Measurements from ENCODE around the gene GNB5.
"Not testable (repeated sequence)": the region's sequence is repeated elsewhere in the genome, so short reads cannot be mapped to it uniquely, and the experiment has no call there.

Gene GNB5

GRCh38 chr15:52171386-52171785, 19.8 kb downstream of the GNB5 start:
- H3K27ac Mint-ChIP-seq: peak overlapping the region; percentile 60
- peaks cover 32% of the 10 kb centered on the region for H3K4me1 Mint-ChIP-seq (ENCODE audit: low read depth)
- peak overlapping the region; percentile 27 for H3K4me3 Mint-ChIP-seq
- no peaks in the 10 kb centered on the region for H3K9me3 Mint-ChIP-seq
- H3K36me3 Mint-ChIP-seq (ENCODE audit: low read depth): peaks cover 16% of the 10 kb centered on the region
- H3K27me3 Mint-ChIP-seq (ENCODE audit: low read depth): no peaks in the 10 kb centered on the region
- DNase-seq (ENCODE audit: low spot score): no peak

- not testable (repeated sequence) for H3K9me3 Mint-ChIP-seq; H3K4me3 Mint-ChIP-seq; H3K27ac Mint-ChIP-seq; H3K27me3 Mint-ChIP-seq (ENCODE audit: low read depth); DNase-seq (ENCODE audit: low spot score)
- H3K36me3 Mint-ChIP-seq (ENCODE audit: low read depth): peaks cover 16% of the 10 kb centered on the region
- peaks cover 41% of the 10 kb centered on the region for H3K4me1 Mint-ChIP-seq (ENCODE audit: low read depth)
These were observed 21.0 kb downstream of the GNB5 start for GRCh38 chr15:52170199-52170598.

GRCh38 chr15:52165494-52166131, 25.6 kb downstream of the GNB5 start:
- H3K27ac Mint-ChIP-seq: not testable (repeated sequence)

GRCh38 chr15:52164631-52165265, 26.4 kb downstream of the GNB5 start:
- no peak for DNase-seq (ENCODE audit: low spot score)
- peaks cover 22% of the 10 kb centered on the region for H3K36me3 Mint-ChIP-seq (ENCODE audit: low read depth)
- no peak overlapping the region for H3K4me3 Mint-ChIP-seq
- no peaks in the 10 kb centered on the region for H3K9me3 Mint-ChIP-seq
- H3K4me1 Mint-ChIP-seq (ENCODE audit: low read depth): peaks cover 25% of the 10 kb centered on the region
- no peak overlapping the region for H3K27ac Mint-ChIP-seq
- H3K27me3 Mint-ChIP-seq (ENCODE audit: low read depth): no peaks in the 10 kb centered on the region

More at GRCh38 chr15:52165494-52166131, 25.6 kb downstream of the GNB5 start:
- not testable (repeated sequence) for H3K9me3 Mint-ChIP-seq; DNase-seq (ENCODE audit: low spot score); H3K27me3 Mint-ChIP-seq (ENCODE audit: low read depth); H3K4me3 Mint-ChIP-seq
- peaks cover 29% of the 10 kb centered on the region for H3K4me1 Mint-ChIP-seq (ENCODE audit: low read depth)
- peaks cover 24% of the 10 kb centered on the region for H3K36me3 Mint-ChIP-seq (ENCODE audit: low read depth)

GRCh38 chr15:52163321-52164190, 27.6 kb downstream of the GNB5 start:
- peaks cover 22% of the 10 kb centered on the region for H3K36me3 Mint-ChIP-seq (ENCODE audit: low read depth)
- no peak overlapping the region for H3K4me3 Mint-ChIP-seq
- no peaks in the 10 kb centered on the region for H3K9me3 Mint-ChIP-seq
- DNase-seq (ENCODE audit: low spot score): no peak
- peaks cover 23% of the 10 kb centered on the region for H3K4me1 Mint-ChIP-seq (ENCODE audit: low read depth)
- no peak overlapping the region for H3K27ac Mint-ChIP-seq
- H3K27me3 Mint-ChIP-seq (ENCODE audit: low read depth): no peaks in the 10 kb centered on the region

- Mint-ChIP-seq H3K36me3 (ENCODE audit: low read depth) (peaks cover 20% of the 10 kb centered on the region), H3K27me3 (ENCODE audit: low read depth) (no peaks in the 10 kb centered on the region), H3K4me3 (no peak overlapping the region), H3K9me3 (no peaks in the 10 kb centered on the region), H3K4me1 (ENCODE audit: low read depth) (peaks cover 19% of the 10 kb centered on the region), H3K27ac (no peak overlapping the region)
- DNase-seq (ENCODE audit: low spot score): no peak
These were observed 28.3 kb downstream of the GNB5 start for GRCh38 chr15:52162876-52163275.

GRCh38 chr15:52162260-52162659, 28.9 kb downstream of the GNB5 start:
- Mint-ChIP-seq H3K27me3 (ENCODE audit: low read depth) (no peaks in the 10 kb centered on the region), H3K9me3 (no peaks in the 10 kb centered on the region), H3K4me3 (no peak overlapping the region), H3K4me1 (ENCODE audit: low read depth) (peaks cover 18% of the 10 kb centered on the region), H3K27ac (no peak overlapping the region), H3K36me3 (ENCODE audit: low read depth) (peaks cover 20% of the 10 kb centered on the region)
- no peak for DNase-seq (ENCODE audit: low spot score)

GRCh38 chr15:52161406-52161966, 29.7 kb downstream of the GNB5 start:
- Mint-ChIP-seq H3K36me3 (ENCODE audit: low read depth) (peaks cover 20% of the 10 kb centered on the region), H3K4me3 (no peak overlapping the region), H3K27ac (no peak overlapping the region), H3K4me1 (ENCODE audit: low read depth) (peaks cover 17% of the 10 kb centered on the region), H3K27me3 (ENCODE audit: low read depth) (no peaks in the 10 kb centered on the region), H3K9me3 (no peaks in the 10 kb centered on the region)
- DNase-seq (ENCODE audit: low spot score): no peak

- Mint-ChIP-seq H3K4me1 (ENCODE audit: low read depth) (peaks cover 2% of the 10 kb centered on the region), H3K9me3 (no peaks in the 10 kb centered on the region), H3K27ac (no peak overlapping the region), H3K4me3 (no peak overlapping the region), H3K27me3 (ENCODE audit: low read depth) (no peaks in the 10 kb centered on the region), H3K36me3 (ENCODE audit: low read depth) (peaks cover 18% of the 10 kb centered on the region)
- no peak for DNase-seq (ENCODE audit: low spot score)
These were observed 31.5 kb downstream of the GNB5 start for GRCh38 chr15:52159645-52160044.

GRCh38 chr15:52158084-52158765, 33.0 kb downstream of the GNB5 start:
- H3K9me3 Mint-ChIP-seq: no peaks in the 10 kb centered on the region
- H3K27me3 Mint-ChIP-seq (ENCODE audit: low read depth): no peaks in the 10 kb centered on the region
- no peak for DNase-seq (ENCODE audit: low spot score)
- no peak overlapping the region for H3K27ac Mint-ChIP-seq
- H3K4me1 Mint-ChIP-seq (ENCODE audit: low read depth): no peaks in the 10 kb centered on the region
- no peak overlapping the region for H3K4me3 Mint-ChIP-seq
- peaks cover 15% of the 10 kb centered on the region for H3K36me3 Mint-ChIP-seq (ENCODE audit: low read depth)

- DNase-seq (ENCODE audit: low spot score): no peak
- Mint-ChIP-seq H3K27ac (no peak overlapping the region), H3K27me3 (ENCODE audit: low read depth) (no peaks in the 10 kb centered on the region), H3K36me3 (ENCODE audit: low read depth) (peaks cover 13% of the 10 kb centered on the region), H3K4me3 (no peak overlapping the region), H3K4me1 (ENCODE audit: low read depth) (no peaks in the 10 kb centered on the region), H3K9me3 (no peaks in the 10 kb centered on the region)
These were observed 35.3 kb downstream of the GNB5 start for GRCh38 chr15:52155878-52156277.

- peaks cover 12% of the 10 kb centered on the region for H3K36me3 Mint-ChIP-seq (ENCODE audit: low read depth)
- H3K27me3 Mint-ChIP-seq (ENCODE audit: low read depth): no peaks in the 10 kb centered on the region
- no peak for DNase-seq (ENCODE audit: low spot score)
- H3K27ac Mint-ChIP-seq: no peak overlapping the region
- no peaks in the 10 kb centered on the region for H3K4me1 Mint-ChIP-seq (ENCODE audit: low read depth)
- H3K9me3 Mint-ChIP-seq: no peaks in the 10 kb centered on the region
- no peak overlapping the region for H3K4me3 Mint-ChIP-seq
These were observed 36.0 kb downstream of the GNB5 start for GRCh38 chr15:52154896-52155865.

Measured in T-helper 2 cell treated with Interferon-gamma antibody and Interleukin-4, amounts not matched to agents 5 μg/mL and 100 μg/mL, for 36 hours (primary cell).